KOPT-K1 (cell line): ENCODE data around the gene NUPR1.

Experiments
- H3K27ac ChIP-seq: fragments of 200-600 bp; sonication (generic); 2 replicates; pipeline ENCODE4 v1.5.1; 2016; ENCODE audit warnings: antibody characterized with exemption, mild to moderate bottlenecking, low read depth, low read length; ENCODE audit not compliant: poor library complexity, severe bottlenecking
- H3K36me3 ChIP-seq: fragments of 200-600 bp; sonication (generic); 2 replicates; pipeline ENCODE4 v1.5.1; 2017; ENCODE audit warnings: antibody characterized with exemption, mild to moderate bottlenecking, low read length, moderate library complexity; ENCODE audit not compliant: insufficient read depth
- H3K9me3 ChIP-seq: fragments of 200-600 bp; sonication (generic); 2 replicates; pipeline ENCODE4 v1.5.1; 2017; ENCODE audit warnings: antibody characterized with exemption, low read length, mild to moderate bottlenecking; ENCODE audit not compliant: insufficient read depth, poor library complexity, severe bottlenecking

Gene NUPR1, protein sequence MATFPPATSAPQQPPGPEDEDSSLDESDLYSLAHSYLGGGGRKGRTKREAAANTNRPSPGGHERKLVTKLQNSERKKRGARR

DNA sequence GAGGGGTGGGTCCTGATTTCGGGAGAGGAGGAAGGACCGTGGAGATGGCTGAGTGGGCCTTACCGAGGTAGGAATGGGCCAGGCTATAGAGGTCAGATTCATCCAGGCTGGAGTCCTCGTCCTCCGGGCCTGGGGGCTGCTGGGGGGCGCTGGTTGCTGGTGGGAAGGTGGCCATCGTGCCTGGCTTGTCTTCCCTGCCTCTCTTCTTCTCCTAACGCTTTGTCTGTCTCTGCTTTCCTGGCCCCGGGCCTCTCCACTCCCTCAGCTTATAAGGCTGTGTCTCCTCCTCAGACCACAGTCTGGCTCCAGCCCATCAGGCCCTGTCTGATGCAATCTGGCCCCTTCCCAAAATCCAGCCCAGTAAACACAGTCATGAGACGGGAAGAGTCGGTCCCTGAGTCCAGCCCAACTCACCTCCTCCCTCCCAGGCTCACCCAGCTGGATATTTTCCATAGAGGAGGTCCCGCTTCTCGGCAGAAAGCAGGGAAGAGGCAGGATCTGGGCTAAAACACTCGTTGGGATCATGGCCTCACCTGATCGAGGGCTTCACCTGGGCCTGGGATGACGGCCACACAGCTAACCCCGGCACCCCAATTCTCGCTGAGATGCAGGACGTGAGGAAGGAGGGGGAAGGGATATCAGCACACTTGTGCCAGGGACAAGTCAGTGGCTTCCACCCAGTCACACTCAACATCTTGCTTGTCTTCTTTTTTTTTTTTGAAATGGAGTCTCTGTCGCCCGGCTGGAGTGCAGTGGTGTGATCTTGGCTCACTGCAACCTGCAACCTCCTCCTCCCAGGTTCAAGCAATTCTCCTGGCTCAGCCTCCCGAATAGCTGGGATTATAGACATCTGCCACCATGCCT is at the start of gene NUPR1:
Gene NUPR1, minus strand, starts transcription at position 242 of the 864 bp plus-strand sequence. Its CDS starts 67 bp downstream, at position 175.
- Histone ChIP-seq H3K9me3 (no peaks in the 10 kb centered on the region), H3K27ac (no peak within 1 kb of the TSS), H3K36me3 (no peaks in the 10 kb centered on the region)

DNA sequence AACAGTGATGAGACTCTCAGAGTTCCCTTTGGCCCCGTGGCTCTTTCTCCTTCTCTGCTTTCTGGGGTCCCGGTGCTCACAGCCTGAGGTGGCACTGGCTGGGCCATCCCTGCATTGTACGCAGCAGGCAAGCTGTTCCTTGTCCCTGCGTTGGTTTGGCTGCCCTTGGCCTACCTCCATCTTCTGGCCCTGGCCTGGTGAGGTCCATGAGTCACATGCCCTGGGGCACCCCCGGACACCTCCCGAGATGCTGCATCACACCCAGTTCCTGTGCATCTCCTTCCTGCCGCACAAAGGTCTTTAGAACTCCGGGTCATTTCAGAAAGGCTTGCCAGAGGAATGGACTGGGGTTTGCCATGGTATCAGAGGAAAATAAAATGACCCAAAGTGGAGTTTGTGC is 48.6 kb upstream of the NUPR1 start:
- peaks cover 99% of the 10 kb centered on the region for H3K36me3 ChIP-seq
- no peak overlapping the region for H3K27ac ChIP-seq
- H3K9me3 ChIP-seq = no peaks in the 10 kb centered on the region

DNA sequence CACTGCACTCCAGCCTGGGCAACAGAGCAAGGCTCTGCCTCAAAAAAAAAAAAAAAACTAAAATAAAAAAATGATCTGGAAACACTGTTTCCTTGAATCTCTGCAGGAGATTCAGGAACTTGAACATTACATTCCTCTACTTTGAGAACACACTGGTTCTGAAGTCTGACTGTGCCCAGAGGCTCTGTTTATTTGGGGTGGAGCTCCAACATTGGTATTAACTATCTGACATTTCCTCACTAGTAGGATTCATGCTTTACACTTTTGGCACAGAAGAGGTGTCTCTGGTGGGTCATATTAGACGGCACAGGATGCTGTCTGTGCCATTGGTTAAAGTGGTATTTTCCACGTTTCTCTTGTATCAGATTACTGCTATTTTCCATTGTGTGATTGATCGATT is 47.7 kb upstream of the NUPR1 start:
- H3K36me3 ChIP-seq = peaks cover 99% of the 10 kb centered on the region
- H3K9me3 ChIP-seq = no peaks in the 10 kb centered on the region
- H3K27ac ChIP-seq = no peak overlapping the region

DNA sequence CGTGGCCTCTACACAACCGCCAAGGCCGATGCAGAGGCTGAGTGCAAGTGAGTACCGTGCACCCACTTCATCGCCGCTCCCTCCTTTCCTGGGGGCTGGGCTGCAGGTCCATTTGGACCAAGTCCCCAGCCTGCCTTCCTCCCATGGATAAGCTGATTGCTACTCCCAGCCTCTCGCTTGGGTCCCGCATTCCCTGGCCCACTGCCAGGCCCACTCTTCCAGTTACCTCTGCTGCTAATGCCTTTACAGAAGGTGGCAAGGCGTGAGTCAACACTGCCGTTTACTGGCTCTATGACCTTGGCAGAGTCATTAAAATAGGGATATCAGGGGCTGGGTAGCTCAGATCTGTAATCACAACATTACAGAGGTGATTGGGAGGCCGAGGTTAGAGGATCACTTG is 46.9 kb upstream of the NUPR1 start:
- H3K9me3 ChIP-seq = no peaks in the 10 kb centered on the region
- H3K36me3 ChIP-seq = peaks cover 99% of the 10 kb centered on the region
- H3K27ac ChIP-seq = no peak overlapping the region

GRCh38 chr16:28580726-28581315 is 42.0 kb upstream of the NUPR1 start:
- Histone ChIP-seq H3K36me3 (peaks cover 56% of the 10 kb centered on the region), H3K9me3 (no peaks in the 10 kb centered on the region), H3K27ac (no peak overlapping the region)

DNA sequence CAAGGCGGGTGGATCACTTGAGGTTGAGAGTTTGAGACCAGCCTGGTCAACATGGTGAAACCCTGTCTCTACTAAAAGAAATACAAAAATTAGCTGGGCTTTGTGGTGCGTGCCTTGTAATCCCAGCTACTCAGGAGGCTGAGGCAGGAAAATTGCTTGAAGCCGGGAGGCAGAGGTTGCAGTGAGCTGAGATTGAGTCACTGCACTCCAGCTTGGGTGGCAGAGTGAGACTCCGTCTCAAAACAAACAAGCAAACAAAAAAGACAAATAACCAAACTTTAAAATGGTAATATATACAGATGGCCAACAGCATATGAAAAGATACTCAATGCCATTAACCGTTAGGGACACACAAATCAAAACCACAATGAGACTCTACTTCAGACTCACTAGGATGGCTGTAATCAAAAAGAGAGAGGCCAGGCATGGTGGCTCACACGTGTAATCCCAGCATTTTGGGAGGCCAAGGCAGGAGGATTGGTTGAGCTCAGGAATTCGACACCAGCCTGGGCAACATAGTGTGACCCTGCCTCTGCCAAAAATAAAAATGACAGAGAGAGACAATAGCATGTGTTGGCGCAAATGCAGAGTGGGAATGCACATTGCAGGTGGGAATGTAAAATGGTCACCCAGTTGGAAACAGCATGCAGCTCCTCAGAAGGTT is 36.8 kb upstream of the NUPR1 start:
- H3K36me3 ChIP-seq = peaks cover 22% of the 10 kb centered on the region
- H3K27ac ChIP-seq = no peak overlapping the region
- no peaks in the 10 kb centered on the region for H3K9me3 ChIP-seq

DNA sequence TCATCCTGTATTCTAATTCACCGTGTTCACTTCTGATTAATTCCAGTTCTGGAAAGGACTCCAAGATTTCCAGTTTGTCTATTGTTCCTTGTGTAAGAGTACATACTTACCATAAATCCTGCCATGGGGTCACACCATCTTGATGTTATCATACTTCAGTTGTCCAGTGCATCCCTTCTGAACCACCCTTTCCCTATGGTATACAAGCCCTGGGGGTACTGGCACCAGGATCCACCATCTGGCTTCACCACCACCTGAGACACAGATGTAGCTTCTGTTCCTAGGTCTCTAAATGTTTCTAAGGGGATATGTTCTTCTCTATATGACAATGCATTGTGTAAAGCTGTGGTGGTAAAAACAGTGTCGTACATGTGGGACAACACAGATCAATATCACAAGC is 36.2 kb upstream of the NUPR1 start:
- Histone ChIP-seq H3K27ac (no peak overlapping the region), H3K36me3 (peaks cover 19% of the 10 kb centered on the region; the same call in 1 of the 2 replicates), H3K9me3 (no peaks in the 10 kb centered on the region)

DNA sequence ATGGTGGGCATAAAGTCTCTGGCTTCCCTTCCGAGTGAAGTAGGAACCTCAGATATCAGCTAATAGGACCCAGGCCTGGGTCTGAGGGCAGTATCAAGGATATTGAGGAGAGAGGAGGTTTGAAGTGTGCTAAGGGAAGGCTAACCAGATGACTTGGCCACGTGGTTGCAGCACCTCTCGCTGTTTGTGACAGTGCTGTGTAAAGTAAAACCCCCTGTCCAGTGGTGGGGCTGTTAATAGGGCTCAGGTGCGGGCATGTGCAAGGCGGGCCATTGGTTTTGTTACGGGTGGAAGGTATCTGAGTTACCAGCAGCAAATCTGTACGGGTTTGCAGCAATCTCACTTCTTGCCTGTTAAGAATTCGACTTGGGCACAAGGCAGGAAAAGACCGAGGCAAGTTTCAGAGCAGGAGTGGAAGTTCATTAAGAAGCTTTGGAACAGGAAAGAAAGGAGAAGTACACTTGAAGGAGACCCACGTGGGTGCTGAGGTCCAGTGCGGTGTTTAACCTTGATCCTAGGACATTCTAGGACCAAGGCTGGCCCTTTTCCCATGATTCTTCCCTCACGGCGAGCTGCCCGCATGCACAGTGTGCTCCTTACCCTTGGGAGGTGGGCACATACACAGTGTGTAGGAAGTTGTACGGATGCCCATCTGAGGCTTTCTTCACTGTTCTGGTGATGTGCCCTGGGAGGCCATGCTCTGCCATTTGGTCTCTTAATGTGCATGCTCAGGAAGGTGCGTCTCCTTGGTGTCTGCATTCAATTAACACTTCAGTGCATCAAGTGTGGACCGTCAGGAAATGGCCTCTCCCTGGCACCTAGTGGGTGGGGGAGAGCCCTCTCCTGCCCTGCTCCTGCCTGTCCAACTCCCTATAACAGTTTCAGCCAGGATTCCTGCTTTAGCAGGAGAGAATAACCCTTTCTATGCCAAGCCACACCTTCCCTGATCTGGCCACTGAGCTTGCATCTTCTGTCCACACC is 35.3 kb upstream of the NUPR1 start:
- Histone ChIP-seq H3K27ac (no peak overlapping the region), H3K9me3 (no peaks in the 10 kb centered on the region), H3K36me3 (peaks cover 19% of the 10 kb centered on the region; the same call in 1 of the 2 replicates)

- H3K27ac ChIP-seq = no peak overlapping the region
- no peaks in the 10 kb centered on the region for H3K9me3 ChIP-seq
- peaks cover 19% of the 10 kb centered on the region; the same call in 1 of the 2 replicates for H3K36me3 ChIP-seq
Observed at GRCh38 chr16:28572696-28573510, 34.1 kb upstream of the NUPR1 start.

DNA sequence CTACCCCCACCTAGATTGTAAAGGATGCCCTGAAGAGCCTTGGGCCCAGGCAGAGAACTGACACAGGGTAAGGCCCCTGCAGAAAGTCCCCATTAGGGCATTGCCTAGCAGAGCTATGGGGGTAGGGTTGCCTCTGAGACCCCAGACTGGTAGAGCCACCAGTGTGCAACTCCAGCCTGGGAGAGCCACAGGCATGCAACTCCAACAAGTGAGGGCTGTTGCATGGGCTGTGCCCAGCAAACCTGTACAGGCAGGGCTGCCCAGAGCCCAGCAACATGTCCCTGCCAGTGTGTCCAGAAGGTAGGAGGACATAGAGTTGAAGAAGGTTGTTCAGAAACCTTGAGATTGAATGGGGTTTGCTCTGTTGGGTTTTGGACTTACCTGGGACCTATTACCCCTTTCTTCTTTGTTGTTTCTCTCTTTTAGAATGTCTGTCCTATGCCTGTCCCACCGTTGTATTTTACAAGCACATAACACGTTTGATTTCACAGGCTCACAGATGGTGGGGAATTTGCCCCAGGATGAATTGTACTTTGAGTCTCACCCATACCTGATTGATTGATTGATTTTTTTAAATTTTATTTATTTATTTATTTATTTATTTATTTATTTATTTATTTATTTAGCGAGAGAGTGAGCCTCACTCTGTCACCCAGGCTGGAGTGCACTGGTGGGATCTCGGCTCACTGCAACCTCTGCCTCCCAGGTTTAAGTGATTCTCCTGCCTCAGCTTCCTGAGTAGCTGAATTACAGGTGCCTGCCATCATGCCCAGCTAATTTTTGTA is 31.4 kb upstream of the NUPR1 start:
- Histone ChIP-seq H3K9me3 (peaks cover 15% of the 10 kb centered on the region), H3K27ac (no peak overlapping the region), H3K36me3 (peaks cover 23% of the 10 kb centered on the region; the same call in 1 of the 2 replicates)

- Histone ChIP-seq H3K9me3 (peaks cover 15% of the 10 kb centered on the region), H3K27ac (no peak overlapping the region), H3K36me3 (peaks cover 27% of the 10 kb centered on the region; the same call in 1 of the 2 replicates)
Observed at GRCh38 chr16:28569021-28569420, 30.2 kb upstream of the NUPR1 start.

DNA sequence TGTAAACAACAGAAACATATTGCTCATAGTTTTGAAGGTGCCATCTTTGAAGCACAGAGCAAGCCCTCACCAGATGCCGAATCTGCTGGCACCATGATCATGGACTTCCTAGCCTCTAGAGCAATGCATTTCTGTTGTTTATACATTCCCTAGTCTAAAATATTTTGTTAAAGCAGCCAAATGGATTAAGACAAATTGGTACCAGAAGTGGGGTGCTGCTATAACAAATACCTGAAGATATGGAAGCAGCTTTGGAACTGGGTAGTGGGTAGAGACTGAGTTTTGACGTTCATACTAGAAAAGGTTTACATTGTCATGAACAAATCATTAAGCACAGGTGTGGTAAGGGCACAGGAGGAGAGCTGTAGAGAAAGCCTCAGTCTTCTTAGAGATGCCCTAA is 28.5 kb upstream of the NUPR1 start:
- no peak overlapping the region for H3K27ac ChIP-seq

More for the DNA sequence above, 28.5 kb upstream of the NUPR1 start:
- peaks cover 15% of the 10 kb centered on the region for H3K9me3 ChIP-seq
- peaks cover 21% of the 10 kb centered on the region; the same call in 1 of the 2 replicates for H3K36me3 ChIP-seq
